Tibial nerve (tissue), 4 donors: Measurements from ENCODE around the gene CARM1. TPM values are rescaled to one million over a fixed set of nuclear protein-coding genes. Genes with fewer than 3 reads are reported as not detected.
"Not testable (repeated sequence)": the region's sequence is repeated elsewhere in the genome, so short reads cannot be mapped to it uniquely, and the experiment has no call there.

Source experiments
- DNase-seq, 2 donors: peaks; one replicate each; pipeline ENCODE4 v3.0.0-alpha.2; 2019; ENCODE audit warnings: low spot score in 2 of 2
- H3K27ac ChIP-seq, 4 donors: fragments of 200-600 bp; sonication (generic) in 3 of 4; one replicate each; pipeline ENCODE4 v1.5.1; 2017 to 2019; ENCODE audit warnings: mild to moderate bottlenecking in 1 of 4
- H3K27me3 ChIP-seq, 2 donors: fragments of 200-600 bp; sonication (generic) in 1 of 2; one replicate each; pipeline versions ENCODE4 v1.5.1 to v1.6.0; 2017 to 2019
- H3K36me3 ChIP-seq, 3 donors: fragments of 200-600 bp; sonication (generic); one replicate each; pipeline ENCODE4 v1.5.1; 2018 to 2019
- H3K4me1 ChIP-seq, 4 donors: fragments of 200-600 bp; sonication (generic) in 3 of 4; one replicate each; pipeline ENCODE4 v1.5.1; 2017 to 2019
- H3K4me3 ChIP-seq, 4 donors: fragments of 200-600 bp; sonication (generic) in 3 of 4; one replicate each; pipeline ENCODE4 v1.5.1; 2017 to 2019; ENCODE audit warnings: mild to moderate bottlenecking in 1 of 4, moderate library complexity in 1 of 4
- H3K9me3 ChIP-seq, 4 donors: fragments of 200-600 bp; sonication (generic) in 3 of 4; one replicate each; pipeline ENCODE4 v1.5.1; 2017 to 2019
- CTCF ChIP-seq, 5 experiments: fragments of 200-600 bp in 3 of 5; fragments of 450-650 bp in 2 of 5; sonication (generic) in 3 of 5; IDR thresholded peaks; one replicate each; pipeline ENCODE4 v1.5.1; 2016 to 2019; ENCODE audit warnings: antibody characterized with exemption in 5 of 5, mild to moderate bottlenecking in 3 of 5, moderate library complexity in 2 of 5
- EP300 ChIP-seq, 2 donors: sonication (generic); formaldehyde crosslinking; IDR thresholded peaks; one replicate each; pipeline ENCODE4 v1.6.1; 2017; ENCODE audit warnings: antibody characterized with exemption in 2 of 2, mild to moderate bottlenecking in 1 of 2
- POLR2A ChIP-seq, 2 donors: fragments of 450-650 bp; IDR thresholded peaks; one replicate each; pipeline ENCODE4 v1.6.1; 2017; ENCODE audit warnings: antibody characterized with exemption in 2 of 2, mild to moderate bottlenecking in 2 of 2, moderate library complexity in 2 of 2
- WGBS, 2 donors: methylation state at CpG; one replicate each; pipeline ENCODE4 v1.1.5; 2018; 5-methylcytosine and 5-hydroxymethylcytosine counted together
- total RNA-seq, 4 donors: library from RNA; depleted of rRNA; stranded (reverse); fragments of >200 nt; gene quantifications; one replicate each; pipeline ENCODE4 v1.1.0, GENCODE V29; 2016

Gene CARM1
- total RNA-seq, 4 donors from 2014 or later: 13.5 to 22.8 (median 14.0) TPM

GRCh38 chr19:10854350-10855089, 16.8 kb upstream of the CARM1 start:
- TF ChIP-seq CTCF (IDR thresholded peaks at IDR 0.05): no peak
- TF ChIP-seq EP300 (IDR thresholded peaks at IDR 0.05): no peak
- TF ChIP-seq POLR2A (IDR thresholded peaks at IDR 0.05): no peak
- no peaks in the 10 kb centered on the region for H3K4me1 ChIP-seq
- no peaks in the 10 kb centered on the region for H3K36me3 ChIP-seq
- WGBS, 2 donors: 42 to 46% methylated on average over 7 of the region's 7 CpGs
- DNase-seq: no peak
- H3K4me3 ChIP-seq: no peak overlapping the region
- H3K9me3 ChIP-seq: no peaks in the 10 kb centered on the region
- peaks cover 0 to 7% of the 10 kb centered on the region in 2 donors for H3K27me3 ChIP-seq
- H3K27ac ChIP-seq: no peak overlapping the region

DNA sequence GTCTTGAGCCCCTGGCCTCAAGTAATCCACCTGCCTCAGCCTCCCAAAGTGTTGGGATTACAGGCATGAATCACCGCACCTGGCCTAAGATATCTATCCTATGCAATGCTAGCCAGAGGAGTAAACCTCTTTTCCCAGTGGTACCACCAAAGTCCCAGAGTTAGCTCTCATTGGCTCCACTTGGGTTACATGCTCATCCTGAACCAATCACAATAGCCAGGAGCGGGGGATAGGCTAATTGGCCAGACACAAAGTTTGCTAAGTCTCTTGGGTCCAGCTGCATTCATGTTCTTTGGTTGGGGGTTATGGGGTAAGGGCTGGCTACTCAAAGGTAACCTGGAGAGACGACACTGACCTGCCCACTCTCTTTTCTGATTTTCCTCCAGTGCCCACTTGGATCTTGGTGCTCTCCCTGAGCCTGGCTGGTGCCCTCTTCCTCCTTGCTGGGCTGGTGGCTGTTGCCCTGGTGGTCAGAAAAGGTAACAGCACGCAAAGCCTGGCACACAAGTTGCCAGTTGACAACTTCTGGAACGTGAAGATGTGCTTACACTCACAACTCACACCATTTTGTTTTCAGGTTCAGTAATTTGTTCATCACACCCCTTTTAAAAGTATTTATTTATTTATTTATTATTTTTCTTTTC, 15.4 kb upstream of the CARM1 start:
- TF ChIP-seq CTCF (IDR thresholded peaks at IDR 0.05) (peak in 3 of 5 experiments; percentile 17 to 35 (median 24)), POLR2A (IDR thresholded peaks at IDR 0.05) (no peak), EP300 (IDR thresholded peaks at IDR 0.05) (no peak)

GRCh38 chr19:10856899-10857298, 14.5 kb upstream of the CARM1 start:
- not testable (repeated sequence) for DNase-seq, H3K4me1 ChIP-seq, H3K9me3 ChIP-seq, H3K36me3 ChIP-seq, H3K4me3 ChIP-seq, H3K27ac ChIP-seq, H3K27me3 ChIP-seq
- WGBS, 2 donors: 89 to 100% methylated on average over 1 of the region's 1 CpG

More for the DNA sequence above, 15.4 kb upstream of the CARM1 start:
- Histone ChIP-seq H3K27ac (no peak overlapping the region), H3K36me3 (no peaks in the 10 kb centered on the region), H3K4me1 (no peaks in the 10 kb centered on the region), H3K27me3 (no peaks in the 10 kb centered on the region), H3K9me3 (no peaks in the 10 kb centered on the region), H3K4me3 (no peak overlapping the region)
- WGBS, 2 donors: 61 to 75% methylated on average over 5 of the region's 5 CpGs
- DNase-seq: no peak

- TF ChIP-seq CTCF (IDR thresholded peaks at IDR 0.05) (peak in 3 of 5 experiments; percentile 32 to 46 (median 37)), POLR2A (IDR thresholded peaks at IDR 0.05) (no peak)
- Histone ChIP-seq H3K36me3 (no peaks in the 10 kb centered on the region), H3K4me1 (peaks cover 0 to 2% (median 0%) of the 10 kb centered on the region in 4 donors), H3K9me3 (no peaks in the 10 kb centered on the region), H3K27me3 (no peaks in the 10 kb centered on the region), H3K4me3 (no peak overlapping the region), H3K27ac (no peak overlapping the region)
- no peak for DNase-seq
- WGBS, 2 donors: 38 to 41% methylated on average over 4 of the region's 4 CpGs
Measured at GRCh38 chr19:10858204-10858828, 13.0 kb upstream of the CARM1 start.

DNA sequence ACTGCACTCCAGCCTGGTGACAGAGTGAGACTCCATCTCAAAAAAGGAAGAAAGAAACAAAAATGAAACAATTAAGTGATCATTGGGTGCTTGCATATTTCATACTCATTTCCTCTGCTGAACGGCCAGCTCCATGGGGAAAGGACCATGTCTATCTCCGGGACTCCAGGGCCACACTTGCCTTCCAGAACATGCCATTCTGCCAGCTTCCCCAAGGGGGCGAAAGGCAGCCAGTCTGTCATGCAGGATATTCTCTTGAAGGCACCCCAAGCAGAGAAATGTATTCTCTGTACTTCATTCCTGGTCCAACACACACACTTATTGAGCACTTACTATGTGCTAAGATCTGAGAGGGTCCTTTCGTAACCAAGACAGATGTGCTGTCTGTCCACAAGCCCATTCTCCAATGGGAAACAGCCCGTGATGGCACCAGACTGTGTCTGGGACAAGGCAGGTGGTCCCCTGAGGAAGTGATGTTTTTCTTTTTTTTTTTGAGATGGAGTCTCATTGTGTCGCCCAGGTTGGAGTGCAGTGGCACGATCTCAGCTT, 10.2 kb upstream of the CARM1 start:
- Histone ChIP-seq H3K4me3 (no peak overlapping the region), H3K36me3 (no peaks in the 10 kb centered on the region), H3K4me1 (peaks cover 0 to 14% (median 0%) of the 10 kb centered on the region in 4 donors), H3K27ac (no peak overlapping the region), H3K9me3 (no peaks in the 10 kb centered on the region), H3K27me3 (no peaks in the 10 kb centered on the region)
- TF ChIP-seq CTCF (IDR thresholded peaks at IDR 0.05) (peak in 2 of 5 experiments; percentile 14 to 28), POLR2A (IDR thresholded peaks at IDR 0.05) (no peak)
- no peak for DNase-seq
- 62 to 63% methylated on average over 7 of the region's 7 CpGs for WGBS, 2 donors
